Endothelial cell of umbilical vein (primary cell): Measurements from ENCODE around the gene GSTA2.

Experiments used
- CTCF ChIP-seq, 2 donors: IDR thresholded peaks; 1 replicate in 1 of 2; 2 replicates in 1 of 2; pipeline ENCODE4 v1.5.1; 2011; ENCODE audit warnings: low read length in 2 of 2, mild to moderate bottlenecking in 2 of 2, moderate library complexity in 2 of 2, control low read depth in 1 of 2, inconsistent platforms in 1 of 2, low read depth in 1 of 2; ENCODE audit not compliant: insufficient read depth in 1 of 2; ENCODE audit errors: extremely low read depth in 1 of 2
- EZH2 ChIP-seq: IDR thresholded peaks from 2 replicates; pipeline ENCODE4 v1.6.1; 2012; ENCODE audit warnings: borderline replicate concordance, low read depth, mild to moderate bottlenecking, moderate library complexity, low read length, inconsistent platforms; ENCODE audit not compliant: severe bottlenecking
- FOS ChIP-seq: IDR thresholded peaks from 2 replicates; pipeline ENCODE4 v1.6.1; 2011; ENCODE audit warnings: mild to moderate bottlenecking, low read length, moderate library complexity, borderline replicate concordance; ENCODE audit not compliant: insufficient read depth
- GATA2 ChIP-seq: IDR thresholded peaks from 2 replicates; pipeline ENCODE4 v1.7.0; 2011; ENCODE audit warnings: low read depth, mild to moderate bottlenecking, moderate library complexity, mixed read lengths, low read length; ENCODE audit not compliant: insufficient read length, insufficient read depth
- JUN ChIP-seq: IDR thresholded peaks from 2 replicates; pipeline ENCODE4 v1.6.1; 2011; ENCODE audit warnings: borderline replicate concordance, low read depth; ENCODE audit not compliant: insufficient read length, insufficient read depth
- MAX ChIP-seq: IDR thresholded peaks from 2 replicates; pipeline ENCODE4 v1.6.1; 2011; ENCODE audit not compliant: insufficient read depth, insufficient read length
- MYC ChIP-seq: IDR thresholded peaks from one replicate; pipeline ENCODE4 v1.6.1; 2011; ENCODE audit warnings: mild to moderate bottlenecking, low read depth, low read length
- POLR2A ChIP-seq: IDR thresholded peaks from 2 replicates; pipeline ENCODE4 v1.6.1; 2012; ENCODE audit warnings: low read depth, mild to moderate bottlenecking, control low read depth, low read length
- POLR2AphosphoS5 ChIP-seq: IDR thresholded peaks from 2 replicates; pipeline ENCODE4 v1.6.1; 2012; ENCODE audit warnings: low read depth, mild to moderate bottlenecking, control low read depth, low read length, moderate library complexity; ENCODE audit not compliant: insufficient read depth

DNA sequence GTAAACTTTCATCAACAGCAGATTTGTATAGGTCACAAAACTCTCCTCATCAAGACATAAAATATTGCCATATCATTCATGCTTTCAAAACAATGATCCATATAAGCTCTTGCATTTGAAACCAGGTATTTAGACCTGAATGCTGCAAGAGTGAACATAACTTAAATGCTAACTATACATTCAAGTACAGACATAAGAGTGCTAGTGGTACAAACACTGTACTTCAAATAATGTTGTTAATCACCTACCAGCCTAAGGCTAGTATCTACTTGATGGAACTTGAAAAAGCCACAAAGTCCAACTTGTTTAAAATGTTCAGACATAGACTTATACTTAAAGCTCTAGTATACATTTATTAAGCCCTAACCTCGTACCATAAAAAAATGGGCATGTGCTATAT, 16.0 kb upstream of the GSTA2 start:
- TF ChIP-seq POLR2A (no peak), GATA2 (no peak), EZH2 (no peak), CTCF (IDR thresholded peaks at IDR 0.05; ENCODE audit: extremely low read depth in 1 of 2, insufficient read depth in 1 of 2, low read depth in 1 of 2, low read length in 2 of 2) (no peak), POLR2AphosphoS5 (no peak), FOS (no peak), MYC (no peak), JUN (no peak), MAX (no peak)
